SK-N-MC (cell line): ENCODE measurements around the gene P4HA2.

Source experiments
- EZH2 ChIP-seq: fragments of 200-600 bp; sonication (generic); IDR thresholded peaks from one replicate; pipeline ENCODE4 v1.6.1; 2017; ENCODE audit warnings: antibody characterized with exemption
- POLR2AphosphoS5 ChIP-seq: IDR thresholded peaks from 2 replicates; pipeline ENCODE4 v1.6.1; 2012; ENCODE audit warnings: mild to moderate bottlenecking, low read depth, low read length, borderline replicate concordance

- TF ChIP-seq POLR2AphosphoS5 (no peak), EZH2 (no peak)
These were observed 29.1 kb upstream of the P4HA2 start for GRCh38 chr5:132256783-132257130.
